ENCODE results near the gene PDE3A. TPM values are rescaled to one million over a fixed set of nuclear protein-coding genes. Genes with fewer than 3 reads are reported as not detected.

PDE3A gene
- total RNA-seq, 1 experiment from 2014 or later = 2.8 TPM

GRCh38 chr12:20501958-20502357 lies 133.6 kb downstream of the PDE3A start:
- Mint-ChIP-seq H3K9me3 (no peaks in the 10 kb centered on the region), H3K4me1 (no peaks in the 10 kb centered on the region), H3K36me3 (no peaks in the 10 kb centered on the region), H3K27ac (no peak overlapping the region), H3K27me3 (ENCODE audit: low read depth) (no peaks in the 10 kb centered on the region), H3K4me3 (no peak overlapping the region)
- DNase-seq (ENCODE audit: low spot score) (no peak), ATAC-seq (no peak)
- TF ChIP-seq ZNF121 (CRISPR knock-in tag; IDR thresholded peaks at IDR 0.05) (no peak), ATF6 (CRISPR knock-in tag; IDR thresholded peaks at IDR 0.05) (no peak), RORB (CRISPR knock-in tag; IDR thresholded peaks at IDR 0.05) (no peak), ZSCAN18 (CRISPR knock-in tag; IDR thresholded peaks at IDR 0.05) (no peak), CDX4 (CRISPR knock-in tag; IDR thresholded peaks at IDR 0.05; ENCODE audit: borderline replicate concordance) (no peak), ATF2 (CRISPR knock-in tag; IDR thresholded peaks at IDR 0.05; ENCODE audit: borderline replicate concordance, low read depth) (no peak), MAX (CRISPR knock-in tag; IDR thresholded peaks at IDR 0.05) (no peak), OVOL2 (CRISPR knock-in tag; IDR thresholded peaks at IDR 0.05; ENCODE audit: borderline replicate concordance) (no peak), ZNF281 (CRISPR knock-in tag; IDR thresholded peaks at IDR 0.05) (no peak), TP53 (CRISPR knock-in tag; IDR thresholded peaks at IDR 0.05) (no peak)
- POLR2A ChIA-PET = no interaction called here
- CTCF ChIA-PET = no interaction called here

- POLR2A ChIA-PET = no interaction called here
- H3K27ac Mint-ChIP-seq = no peak overlapping the region
- CTCF ChIA-PET = no interaction called here
- H3K36me3 Mint-ChIP-seq = no peaks in the 10 kb centered on the region
- ATAC-seq = no peak
- no peaks in the 10 kb centered on the region for H3K9me3 Mint-ChIP-seq
- H3K4me3 Mint-ChIP-seq = no peak overlapping the region
- no peak for DNase-seq (ENCODE audit: low spot score)
- peaks cover 7% of the 10 kb centered on the region; the same call in 1 of the 2 replicates for H3K4me1 Mint-ChIP-seq
- H3K27me3 Mint-ChIP-seq (ENCODE audit: low read depth) = no peaks in the 10 kb centered on the region
- TF ChIP-seq HMGXB4 (CRISPR knock-in tag; IDR thresholded peaks at IDR 0.05) (no peak), ATF6 (CRISPR knock-in tag; IDR thresholded peaks at IDR 0.05) (no peak), AR (CRISPR knock-in tag; IDR thresholded peaks at IDR 0.05) (no peak), ZNF671 (CRISPR knock-in tag; IDR thresholded peaks at IDR 0.05) (no peak), FOXP1 (CRISPR knock-in tag; IDR thresholded peaks at IDR 0.05; ENCODE audit: borderline replicate concordance) (no peak), ZMAT4 (CRISPR knock-in tag; IDR thresholded peaks at IDR 0.05) (no peak), IRF1 (CRISPR knock-in tag; IDR thresholded peaks at IDR 0.05) (no peak), MAX (CRISPR knock-in tag; IDR thresholded peaks at IDR 0.05) (no peak)
These were observed 135.5 kb downstream of the PDE3A start for GRCh38 chr12:20503858-20504257.
